ENCODE measurements around the gene PLCB3. TPM values are rescaled to one million over a fixed set of nuclear protein-coding genes. Genes with fewer than 3 reads are reported as not detected.

The PLCB3 gene
- total and polyA plus RNA-seq, 2 experiments from 2014 or later, result 10.6 to 24.7 TPM

DNA sequence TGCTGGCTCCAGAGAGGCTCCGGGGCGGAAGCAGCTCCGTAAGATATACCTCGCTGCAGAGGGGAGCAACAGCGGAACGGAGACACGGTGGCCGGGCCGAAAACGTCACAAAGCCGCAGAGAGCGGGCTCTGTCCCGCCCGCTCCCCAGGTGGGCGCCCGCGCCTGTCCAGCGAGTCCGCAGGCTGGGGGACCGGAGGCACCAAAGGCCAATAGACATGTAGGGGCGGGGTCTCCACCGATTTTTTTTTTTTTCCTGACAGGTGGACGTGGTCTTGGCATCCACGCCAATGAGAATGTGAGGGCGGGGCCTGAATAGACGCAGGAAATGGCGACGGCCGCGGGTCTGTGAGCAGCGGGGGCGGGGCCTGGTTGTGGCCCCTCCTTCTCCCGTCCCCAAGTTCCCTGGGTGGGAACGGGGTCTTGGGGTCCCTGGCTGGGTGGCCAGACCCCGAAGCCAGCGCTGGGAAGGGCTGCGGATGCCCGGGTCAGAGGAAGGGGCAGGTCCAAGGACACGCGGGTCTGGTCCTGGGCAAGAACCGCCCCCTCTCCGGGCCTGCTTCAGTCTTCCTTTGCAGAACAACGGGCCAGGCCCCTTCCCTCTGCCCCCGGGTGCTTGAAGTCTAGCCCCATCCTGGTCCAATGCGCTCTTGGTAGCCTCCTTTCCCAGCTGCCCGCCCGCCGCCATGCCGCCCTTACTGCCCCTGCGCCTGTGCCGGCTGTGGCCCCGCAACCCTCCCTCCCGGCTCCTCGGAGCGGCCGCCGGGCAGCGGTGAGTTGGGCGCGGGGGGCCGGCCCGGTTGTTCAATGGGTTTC lies 21.0 kb upstream of the PLCB3 start, which contains the start of gene DNAJC4:
Gene DNAJC4, plus strand, starts transcription at position 378 of the 814 bp plus-strand sequence. Its CDS starts 307 bp downstream, at position 685.
- no peaks in the 10 kb centered on the region for H3K36me3 ChIP-seq
- H3K4me3 ChIP-seq, result peak within 1 kb of the TSS; percentile 50
- H3K27me3 ChIP-seq, result no peaks in the 10 kb centered on the region
- TF ChIP-seq CTCF (IDR thresholded peaks at IDR 0.05; ENCODE audit: low read depth, low read length), result no peak
- H3K27ac ChIP-seq, result peak within 1 kb of the TSS; percentile 61
- no peaks in the 10 kb centered on the region for H3K9me3 ChIP-seq (ENCODE audit: low read depth)
- DNase-seq (ENCODE audit: low read depth in 1 of 2, low spot score in 1 of 2), result peak; percentile 90 to 98
- H3K4me1 ChIP-seq (ENCODE audit: low read depth), result peaks cover 19% of the 10 kb centered on the region

GRCh38 chr11:64230985-64231365 lies 20.4 kb upstream of the PLCB3 start:
- peaks cover 17% of the 10 kb centered on the region for H3K4me1 ChIP-seq (ENCODE audit: low read depth)
- peak overlapping the region; percentile 61 for H3K27ac ChIP-seq
- H3K36me3 ChIP-seq, result no peaks in the 10 kb centered on the region
- H3K9me3 ChIP-seq (ENCODE audit: low read depth), result no peaks in the 10 kb centered on the region
- peak overlapping the region; percentile 50 for H3K4me3 ChIP-seq
- TF ChIP-seq CTCF (IDR thresholded peaks at IDR 0.05; ENCODE audit: low read depth, low read length), result no peak
- DNase-seq (ENCODE audit: low read depth in 1 of 2, low spot score in 1 of 2), result no peak
- H3K27me3 ChIP-seq, result no peaks in the 10 kb centered on the region

GRCh38 chr11:64231546-64231945 lies 19.8 kb upstream of the PLCB3 start:
- no peak for TF ChIP-seq CTCF (IDR thresholded peaks at IDR 0.05; ENCODE audit: low read depth, low read length)
- Histone ChIP-seq H3K9me3 (ENCODE audit: low read depth) (no peaks in the 10 kb centered on the region), H3K27ac (no peak overlapping the region), H3K27me3 (no peaks in the 10 kb centered on the region), H3K36me3 (no peaks in the 10 kb centered on the region), H3K4me1 (ENCODE audit: low read depth) (peaks cover 17% of the 10 kb centered on the region), H3K4me3 (peak overlapping the region; percentile 50)
- no peak for DNase-seq (ENCODE audit: low read depth in 1 of 2, low spot score in 1 of 2)

DNA sequence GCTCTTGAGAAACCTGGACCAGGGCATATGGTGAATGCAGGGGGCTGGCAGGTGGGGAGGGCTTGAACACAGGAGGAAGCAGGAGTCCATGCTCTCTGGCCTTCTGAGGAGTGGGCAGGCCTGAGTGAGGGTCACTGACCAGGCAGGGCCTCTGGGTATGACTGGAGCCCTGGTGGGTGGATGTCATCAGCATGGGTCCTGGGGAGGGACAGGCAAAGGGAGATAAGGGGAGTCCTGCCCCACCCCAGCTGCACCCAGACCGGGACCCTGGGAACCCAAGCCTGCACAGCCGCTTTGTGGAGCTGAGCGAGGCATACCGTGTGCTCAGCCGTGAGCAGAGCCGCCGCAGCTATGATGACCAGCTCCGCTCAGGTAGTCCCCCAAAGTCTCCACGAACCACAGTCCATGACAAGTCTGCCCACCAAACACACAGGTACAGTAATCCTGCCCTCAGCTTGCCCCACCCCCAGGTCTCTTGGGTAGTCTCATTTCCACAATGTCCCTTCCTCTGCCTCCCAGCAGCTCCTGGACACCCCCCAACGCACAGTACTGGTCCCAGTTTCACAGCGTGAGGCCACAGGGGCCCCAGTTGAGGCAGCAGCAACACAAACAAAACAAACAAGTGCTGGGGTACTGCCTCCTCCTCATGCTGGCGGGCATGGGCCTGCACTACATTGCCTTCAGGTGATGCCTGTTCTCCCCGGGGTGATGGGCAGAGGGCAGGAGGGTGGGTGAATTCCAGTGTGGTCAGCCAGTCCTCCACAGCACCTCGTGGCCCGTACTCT lies 19.0 kb upstream of the PLCB3 start:
- Histone ChIP-seq H3K9me3 (ENCODE audit: low read depth) (no peaks in the 10 kb centered on the region), H3K36me3 (no peaks in the 10 kb centered on the region), H3K4me1 (ENCODE audit: low read depth) (peaks cover 11% of the 10 kb centered on the region)

GRCh38 chr11:64232967-64233315 lies 18.4 kb upstream of the PLCB3 start:
- H3K4me1 ChIP-seq (ENCODE audit: low read depth), result peaks cover 11% of the 10 kb centered on the region
- no peak overlapping the region for H3K27ac ChIP-seq
- H3K9me3 ChIP-seq (ENCODE audit: low read depth), result no peaks in the 10 kb centered on the region
- H3K4me3 ChIP-seq, result no peak overlapping the region
- H3K36me3 ChIP-seq, result no peaks in the 10 kb centered on the region
- DNase-seq (ENCODE audit: low read depth in 1 of 2, low spot score in 1 of 2), result no peak
- H3K27me3 ChIP-seq, result no peaks in the 10 kb centered on the region
- no peak for TF ChIP-seq CTCF (IDR thresholded peaks at IDR 0.05; ENCODE audit: low read depth, low read length)

More for the DNA sequence above, 19.0 kb upstream of the PLCB3 start:
- DNase-seq (ENCODE audit: low read depth in 1 of 2, low spot score in 1 of 2), result no peak
- no peak overlapping the region for H3K27ac ChIP-seq
- no peak overlapping the region for H3K4me3 ChIP-seq
- no peak for TF ChIP-seq CTCF (IDR thresholded peaks at IDR 0.05; ENCODE audit: low read depth, low read length)
- no peaks in the 10 kb centered on the region for H3K27me3 ChIP-seq

Data from cardiac muscle cell (in vitro differentiated cells and primary cell).